ENCODE data around the gene SLC25A22. TPM values are rescaled to one million over a fixed set of nuclear protein-coding genes. Genes with fewer than 3 reads are reported as not detected.

SLC25A22 gene
- total and polyA plus RNA-seq, 10 of the 15 experiments (the other 5 are each of a cell fraction or from before 2014, with no cell fraction given) = 0.27 to 27.0 (median 8.2) TPM

DNA sequence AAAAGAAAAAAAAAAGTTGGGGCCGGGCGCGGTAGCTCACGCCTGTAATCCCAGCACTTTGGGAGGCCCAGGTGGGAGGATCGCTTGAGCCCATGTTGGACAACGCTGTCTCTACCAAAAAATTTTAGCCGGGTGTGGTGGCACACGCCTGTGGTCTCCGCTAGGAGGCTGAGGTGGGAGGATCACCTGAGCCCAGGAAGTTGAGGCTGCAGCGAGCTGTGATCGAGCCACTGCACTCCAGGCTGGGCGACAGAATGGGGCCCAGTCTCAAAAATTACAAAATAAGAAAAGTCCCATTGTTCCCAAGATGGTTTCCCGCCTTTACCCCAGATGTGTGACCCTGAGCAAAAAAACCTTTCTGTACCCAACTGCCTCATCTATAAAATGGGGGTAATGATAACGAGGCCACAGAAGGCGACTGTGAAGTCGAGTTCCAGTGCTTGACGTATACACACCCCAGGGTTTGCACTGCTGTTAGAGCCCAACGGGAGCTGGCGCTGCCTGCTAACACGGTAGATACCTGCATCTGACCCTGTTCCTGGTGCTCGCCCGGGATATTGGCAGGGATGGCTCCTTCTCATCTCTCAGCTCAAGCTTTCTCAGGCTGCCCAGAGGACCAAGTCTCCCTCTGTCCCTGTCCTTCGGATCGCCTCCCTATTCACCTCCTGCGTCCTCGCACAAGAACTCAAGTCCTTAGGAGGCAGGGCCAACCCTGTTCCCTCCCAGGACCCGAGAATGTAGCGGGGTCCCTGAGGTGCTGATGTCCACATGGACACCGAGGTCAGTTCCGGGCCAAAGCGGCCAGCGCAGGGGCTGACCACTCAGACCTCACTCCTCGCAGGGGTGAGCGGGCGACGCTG, 10.6 kb upstream of the SLC25A22 start (continued):
- TF ChIP-seq, protein P1, sequence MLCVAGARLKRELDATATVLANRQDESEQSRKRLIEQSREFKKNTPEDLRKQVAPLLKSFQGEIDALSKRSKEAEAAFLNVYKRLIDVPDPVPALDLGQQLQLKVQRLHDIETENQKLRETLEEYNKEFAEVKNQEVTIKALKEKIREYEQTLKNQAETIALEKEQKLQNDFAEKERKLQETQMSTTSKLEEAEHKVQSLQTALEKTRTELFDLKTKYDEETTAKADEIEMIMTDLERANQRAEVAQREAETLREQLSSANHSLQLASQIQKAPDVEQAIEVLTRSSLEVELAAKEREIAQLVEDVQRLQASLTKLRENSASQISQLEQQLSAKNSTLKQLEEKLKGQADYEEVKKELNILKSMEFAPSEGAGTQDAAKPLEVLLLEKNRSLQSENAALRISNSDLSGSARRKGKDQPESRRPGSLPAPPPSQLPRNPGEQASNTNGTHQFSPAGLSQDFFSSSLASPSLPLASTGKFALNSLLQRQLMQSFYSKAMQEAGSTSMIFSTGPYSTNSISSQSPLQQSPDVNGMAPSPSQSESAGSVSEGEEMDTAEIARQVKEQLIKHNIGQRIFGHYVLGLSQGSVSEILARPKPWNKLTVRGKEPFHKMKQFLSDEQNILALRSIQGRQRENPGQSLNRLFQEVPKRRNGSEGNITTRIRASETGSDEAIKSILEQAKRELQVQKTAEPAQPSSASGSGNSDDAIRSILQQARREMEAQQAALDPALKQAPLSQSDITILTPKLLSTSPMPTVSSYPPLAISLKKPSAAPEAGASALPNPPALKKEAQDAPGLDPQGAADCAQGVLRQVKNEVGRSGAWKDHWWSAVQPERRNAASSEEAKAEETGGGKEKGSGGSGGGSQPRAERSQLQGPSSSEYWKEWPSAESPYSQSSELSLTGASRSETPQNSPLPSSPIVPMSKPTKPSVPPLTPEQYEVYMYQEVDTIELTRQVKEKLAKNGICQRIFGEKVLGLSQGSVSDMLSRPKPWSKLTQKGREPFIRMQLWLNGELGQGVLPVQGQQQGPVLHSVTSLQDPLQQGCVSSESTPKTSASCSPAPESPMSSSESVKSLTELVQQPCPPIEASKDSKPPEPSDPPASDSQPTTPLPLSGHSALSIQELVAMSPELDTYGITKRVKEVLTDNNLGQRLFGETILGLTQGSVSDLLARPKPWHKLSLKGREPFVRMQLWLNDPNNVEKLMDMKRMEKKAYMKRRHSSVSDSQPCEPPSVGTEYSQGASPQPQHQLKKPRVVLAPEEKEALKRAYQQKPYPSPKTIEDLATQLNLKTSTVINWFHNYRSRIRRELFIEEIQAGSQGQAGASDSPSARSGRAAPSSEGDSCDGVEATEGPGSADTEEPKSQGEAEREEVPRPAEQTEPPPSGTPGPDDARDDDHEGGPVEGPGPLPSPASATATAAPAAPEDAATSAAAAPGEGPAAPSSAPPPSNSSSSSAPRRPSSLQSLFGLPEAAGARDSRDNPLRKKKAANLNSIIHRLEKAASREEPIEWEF (IDR thresholded peaks at IDR 0.05; ENCODE audit: insufficient replicate concordance, low read depth, low read length) = no peak
- TF ChIP-seq SMARCA5 (IDR thresholded peaks at IDR 0.05) (0 out of 2 replicates have a peak, but pooled peaks have one; percentile 71), RELA (IDR thresholded peaks at IDR 0.05; ENCODE audit: borderline replicate concordance, partially characterized antibody) (no peak), NR2F1 (conservative IDR thresholded peaks at IDR 0.05) (0 out of 2 replicates have a peak, but pooled peaks have one; percentile 27), MYC (IDR thresholded peaks at IDR 0.05; ENCODE audit: insufficient read depth, insufficient read length, insufficient replicate concordance, low read length, severe bottlenecking) (no peak), MTA3 (IDR thresholded peaks at IDR 0.05; ENCODE audit: borderline replicate concordance, low read length) (no peak), STAT3 (IDR thresholded peaks at IDR 0.05; ENCODE audit: low read depth, low read length) (no peak), CHD1 (IDR thresholded peaks at IDR 0.05; ENCODE audit: low read depth, low read length) (no peak), GABPA (IDR thresholded peaks at IDR 0.05; ENCODE audit: low read depth) (no peak), SIN3A (IDR thresholded peaks at IDR 0.05; ENCODE audit: low read depth, low read length) (no peak; the same call in 1 of the 2 replicates), WRNIP1 (IDR thresholded peaks at IDR 0.05; ENCODE audit: borderline replicate concordance, low read depth, low read length) (no peak), KAT2A (conservative IDR thresholded peaks at IDR 0.05; ENCODE audit: control insufficient read depth, low read depth, low read length) (no peak), CBX5 (IDR thresholded peaks at IDR 0.05; ENCODE audit: low read depth) (no peak)
- TF ChIP-seq, protein P2, sequence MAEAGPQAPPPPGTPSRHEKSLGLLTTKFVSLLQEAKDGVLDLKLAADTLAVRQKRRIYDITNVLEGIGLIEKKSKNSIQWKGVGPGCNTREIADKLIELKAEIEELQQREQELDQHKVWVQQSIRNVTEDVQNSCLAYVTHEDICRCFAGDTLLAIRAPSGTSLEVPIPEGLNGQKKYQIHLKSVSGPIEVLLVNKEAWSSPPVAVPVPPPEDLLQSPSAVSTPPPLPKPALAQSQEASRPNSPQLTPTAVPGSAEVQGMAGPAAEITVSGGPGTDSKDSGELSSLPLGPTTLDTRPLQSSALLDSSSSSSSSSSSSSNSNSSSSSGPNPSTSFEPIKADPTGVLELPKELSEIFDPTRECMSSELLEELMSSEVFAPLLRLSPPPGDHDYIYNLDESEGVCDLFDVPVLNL (IDR thresholded peaks at IDR 0.05; ENCODE audit: low read depth, low read length) = no peak
- TF ChIP-seq, protein P3, sequence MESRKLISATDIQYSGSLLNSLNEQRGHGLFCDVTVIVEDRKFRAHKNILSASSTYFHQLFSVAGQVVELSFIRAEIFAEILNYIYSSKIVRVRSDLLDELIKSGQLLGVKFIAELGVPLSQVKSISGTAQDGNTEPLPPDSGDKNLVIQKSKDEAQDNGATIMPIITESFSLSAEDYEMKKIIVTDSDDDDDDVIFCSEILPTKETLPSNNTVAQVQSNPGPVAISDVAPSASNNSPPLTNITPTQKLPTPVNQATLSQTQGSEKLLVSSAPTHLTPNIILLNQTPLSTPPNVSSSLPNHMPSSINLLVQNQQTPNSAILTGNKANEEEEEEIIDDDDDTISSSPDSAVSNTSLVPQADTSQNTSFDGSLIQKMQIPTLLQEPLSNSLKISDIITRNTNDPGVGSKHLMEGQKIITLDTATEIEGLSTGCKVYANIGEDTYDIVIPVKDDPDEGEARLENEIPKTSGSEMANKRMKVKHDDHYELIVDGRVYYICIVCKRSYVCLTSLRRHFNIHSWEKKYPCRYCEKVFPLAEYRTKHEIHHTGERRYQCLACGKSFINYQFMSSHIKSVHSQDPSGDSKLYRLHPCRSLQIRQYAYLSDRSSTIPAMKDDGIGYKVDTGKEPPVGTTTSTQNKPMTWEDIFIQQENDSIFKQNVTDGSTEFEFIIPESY (IDR thresholded peaks at IDR 0.05) = no peak
- TF ChIP-seq, protein P4, sequence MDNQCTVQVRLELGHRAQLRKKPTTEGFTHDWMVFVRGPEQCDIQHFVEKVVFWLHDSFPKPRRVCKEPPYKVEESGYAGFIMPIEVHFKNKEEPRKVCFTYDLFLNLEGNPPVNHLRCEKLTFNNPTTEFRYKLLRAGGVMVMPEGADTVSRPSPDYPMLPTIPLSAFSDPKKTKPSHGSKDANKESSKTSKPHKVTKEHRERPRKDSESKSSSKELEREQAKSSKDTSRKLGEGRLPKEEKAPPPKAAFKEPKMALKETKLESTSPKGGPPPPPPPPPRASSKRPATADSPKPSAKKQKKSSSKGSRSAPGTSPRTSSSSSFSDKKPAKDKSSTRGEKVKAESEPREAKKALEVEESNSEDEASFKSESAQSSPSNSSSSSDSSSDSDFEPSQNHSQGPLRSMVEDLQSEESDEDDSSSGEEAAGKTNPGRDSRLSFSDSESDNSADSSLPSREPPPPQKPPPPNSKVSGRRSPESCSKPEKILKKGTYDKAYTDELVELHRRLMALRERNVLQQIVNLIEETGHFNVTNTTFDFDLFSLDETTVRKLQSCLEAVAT (IDR thresholded peaks at IDR 0.05) = peak; percentile 48; the same call in 1 of the 2 replicates
